ENCODE results near the gene POLN.
"Not testable (repeated sequence)": the region's sequence is repeated elsewhere in the genome, so short reads cannot be mapped to it uniquely, and the experiment has no call there.

The POLN gene

DNA sequence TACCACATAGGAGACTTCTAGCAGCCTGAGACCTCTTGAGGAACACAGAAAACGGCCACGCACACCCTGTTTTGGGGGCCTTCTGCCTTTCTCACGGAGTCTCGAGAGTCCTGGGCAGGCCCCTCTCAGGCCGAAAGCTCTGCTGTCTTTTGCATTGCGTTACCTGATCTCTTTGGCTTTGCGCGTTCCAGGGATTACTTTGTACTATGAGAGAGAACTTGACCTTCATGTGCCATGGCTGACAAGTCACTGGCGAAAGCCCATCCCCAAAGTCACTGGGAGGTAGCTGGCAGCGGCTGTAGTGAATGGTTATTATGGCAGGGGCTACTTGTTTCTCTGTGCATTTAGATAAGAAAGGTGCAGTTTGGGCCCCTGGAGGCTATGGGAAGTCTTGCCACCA lies 190.8 kb downstream of the POLN start:
- DNase-seq = no peak

DNA sequence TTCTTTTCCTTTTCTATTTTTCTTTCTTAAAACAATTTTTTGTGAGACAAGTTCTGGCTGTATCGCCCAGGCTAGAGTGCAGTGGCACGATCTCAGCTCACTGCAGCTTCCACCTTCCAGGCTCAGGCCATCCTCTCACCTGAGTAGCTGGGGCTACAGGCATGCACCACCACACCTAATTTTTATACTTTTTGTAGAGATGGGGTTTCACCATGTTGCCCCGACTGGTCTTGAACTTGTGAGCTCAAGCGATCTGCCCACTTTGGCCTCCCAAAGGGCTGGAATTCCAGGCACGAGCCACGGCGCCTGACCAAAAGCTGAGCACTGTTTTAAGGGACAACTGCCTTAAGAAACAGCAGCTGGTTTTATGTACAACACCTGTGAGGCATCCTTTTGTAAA lies 192.1 kb downstream of the POLN start:
- no peak for DNase-seq

- no peak for DNase-seq
These were observed 192.5 kb downstream of the POLN start for GRCh38 chr4:2049381-2049780.

GRCh38 chr4:2048831-2049230 lies 193.1 kb downstream of the POLN start:
- DNase-seq = no peak

- DNase-seq = no peak
These were observed 193.9 kb downstream of the POLN start for GRCh38 chr4:2047781-2048581.

- no peak for DNase-seq
These were observed 194.8 kb downstream of the POLN start for GRCh38 chr4:2047031-2047660.

DNA sequence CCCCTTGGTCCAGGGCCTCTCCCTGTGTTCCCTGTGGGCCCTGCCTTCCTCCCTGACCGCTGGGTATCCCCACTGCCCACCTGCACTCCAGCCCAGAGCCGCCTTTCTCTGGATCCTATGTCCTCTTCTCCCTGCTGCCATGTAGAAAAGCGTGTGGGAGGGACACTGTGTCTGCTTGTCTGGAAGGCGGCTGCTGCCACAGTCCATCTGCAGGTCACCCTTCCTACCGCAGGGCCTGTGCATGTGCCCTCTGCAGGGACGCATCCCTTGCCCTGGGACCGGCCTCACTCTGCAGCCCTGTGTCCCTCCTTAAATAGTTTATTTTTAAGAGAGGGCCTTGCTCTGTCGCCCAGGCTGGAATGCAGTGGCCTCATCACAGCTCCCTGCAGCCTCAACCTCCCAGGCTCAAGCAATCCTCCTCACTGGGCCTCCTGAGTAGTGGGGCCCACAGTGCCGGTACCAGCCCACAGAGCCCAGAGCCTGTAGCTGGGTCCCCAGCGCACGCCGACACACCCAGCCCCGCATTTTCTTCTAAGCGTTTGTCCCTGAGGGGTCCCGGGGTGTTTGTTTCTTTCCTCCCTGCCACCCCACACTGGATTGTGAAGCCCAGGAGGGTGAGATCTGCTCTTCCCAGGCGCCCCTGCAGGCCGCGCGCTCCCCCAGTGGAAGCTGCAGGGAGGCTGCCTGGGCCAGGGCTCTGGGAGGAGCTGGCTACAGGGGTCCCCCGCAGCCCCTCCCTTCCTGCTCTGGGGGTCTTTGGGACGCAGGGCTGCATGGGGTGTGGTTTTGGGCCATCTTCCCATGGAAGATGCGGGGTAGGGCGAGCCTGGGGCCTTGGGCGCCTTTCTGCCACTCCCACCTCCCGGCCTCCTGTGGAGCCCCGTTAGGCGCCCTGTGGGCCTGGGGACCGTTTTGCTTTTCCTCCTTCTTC lies 195.6 kb downstream of the POLN start:
- DNase-seq = no peak

GRCh38 chr4:2045518-2045951 lies 196.4 kb downstream of the POLN start:
- DNase-seq = no peak

GRCh38 chr4:2044542-2045517 lies 197.1 kb downstream of the POLN start:
- no peak for DNase-seq

DNA sequence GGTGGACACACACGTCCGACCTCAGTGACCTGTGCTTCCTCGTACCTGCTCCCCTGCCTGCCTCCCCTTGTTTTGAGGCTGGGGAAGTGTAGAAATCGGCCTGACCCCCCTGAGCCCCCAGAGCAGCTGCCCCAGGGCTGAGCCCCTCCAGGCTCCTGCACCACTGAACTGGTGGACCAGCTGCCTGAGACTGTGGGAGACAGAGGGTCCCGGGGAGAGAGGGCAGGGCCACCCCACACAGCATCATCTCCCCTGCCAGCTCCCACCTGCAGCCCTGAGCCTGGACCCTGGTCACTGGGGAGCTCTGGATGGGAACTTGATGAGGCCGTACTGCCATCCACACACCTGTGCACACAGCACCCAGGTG lies 197.8 kb downstream of the POLN start:
- DNase-seq = no peak

DNA sequence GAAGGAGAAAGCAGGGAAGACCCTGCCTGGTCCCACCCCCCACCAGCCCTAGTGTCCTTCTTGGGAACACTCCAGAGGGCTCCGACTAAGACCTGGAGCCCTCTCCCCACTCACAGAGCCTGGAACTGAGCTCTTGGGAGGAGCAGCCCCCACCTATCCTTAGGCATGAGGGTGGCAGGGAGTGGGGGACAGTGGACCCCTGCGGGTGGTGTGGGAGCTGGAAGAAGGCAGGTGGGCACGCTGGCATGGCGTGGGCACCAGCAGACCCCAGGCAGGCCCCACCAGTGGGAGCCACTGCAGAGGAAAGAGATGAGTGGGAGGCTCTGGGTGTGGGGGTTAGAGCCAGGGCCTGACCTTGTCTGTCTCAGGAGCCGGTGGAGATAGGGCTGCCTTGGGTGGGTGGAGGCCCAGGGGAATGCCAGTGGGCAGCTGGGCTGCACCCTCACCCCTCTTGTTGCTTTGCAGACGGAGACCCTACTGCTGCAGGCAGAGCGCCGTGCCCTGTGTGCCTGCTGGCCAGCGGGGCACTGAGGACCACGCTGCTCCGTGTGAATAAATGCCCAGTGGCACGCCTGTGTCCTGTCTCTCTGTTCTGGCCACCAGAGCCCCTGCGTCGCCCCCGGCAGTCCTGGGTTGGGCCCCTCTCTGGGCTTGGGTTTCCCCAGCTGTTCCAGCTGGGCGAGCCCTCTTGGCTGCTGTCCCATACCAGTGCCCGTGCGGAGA lies 198.4 kb downstream of the POLN start:
- DNase-seq = no peak

- no peak for DNase-seq
These were observed 198.9 kb downstream of the POLN start for GRCh38 chr4:2042947-2043395.

- peak; percentile 32 to 43 for DNase-seq
These were observed 199.5 kb downstream of the POLN start for GRCh38 chr4:2042204-2042946.

- DNase-seq = peak; percentile 87 to 90
These were observed 200.4 kb downstream of the POLN start for GRCh38 chr4:2041239-2042130.

- DNase-seq = peak in 1 of 2 donors; percentile 3
These were observed 201.3 kb downstream of the POLN start for GRCh38 chr4:2040391-2041238.

DNA sequence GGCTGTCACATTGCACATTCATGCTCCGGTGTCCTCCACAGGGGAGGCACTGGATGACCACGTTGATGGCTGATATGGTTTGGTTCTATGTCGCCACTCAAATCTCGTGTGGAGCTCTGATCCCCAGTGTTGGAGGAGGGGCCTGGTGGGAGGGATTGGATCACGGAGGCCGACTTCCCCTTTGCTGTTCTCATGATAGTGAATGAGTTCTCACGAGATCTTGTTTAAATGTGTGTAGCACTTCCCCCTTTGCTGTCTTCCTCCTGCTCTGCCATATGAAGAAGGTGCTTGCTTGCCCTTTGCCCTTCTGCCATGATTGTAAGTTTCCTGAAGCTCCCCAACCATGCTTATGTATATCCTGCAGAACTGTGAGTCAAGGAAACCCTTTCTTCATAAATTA lies 205.1 kb downstream of the POLN start:
- no peak for DNase-seq

DNA sequence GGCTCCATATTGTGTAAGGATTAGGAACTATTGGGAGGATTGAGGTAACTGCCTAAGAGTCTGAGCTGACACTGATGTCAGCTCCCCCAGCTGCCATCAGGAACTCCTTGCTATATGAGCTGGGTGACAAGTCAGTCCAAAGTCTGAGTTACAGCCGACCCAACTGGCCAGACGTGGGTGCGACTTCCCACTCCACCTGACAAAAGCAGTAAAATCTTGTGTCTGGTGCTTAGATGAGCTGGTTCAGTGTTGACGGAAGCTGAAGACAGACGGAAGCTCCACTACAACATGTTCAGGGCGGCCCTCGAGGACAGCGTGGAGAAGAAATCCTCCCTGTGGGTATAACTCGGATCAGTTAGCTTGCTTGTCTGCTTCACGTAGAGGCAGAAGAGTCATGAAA lies 205.6 kb downstream of the POLN start:
- no peak for DNase-seq

- DNase-seq = not testable (repeated sequence)
These were observed 210.8 kb downstream of the POLN start for GRCh38 chr4:2031161-2031560.

DNA sequence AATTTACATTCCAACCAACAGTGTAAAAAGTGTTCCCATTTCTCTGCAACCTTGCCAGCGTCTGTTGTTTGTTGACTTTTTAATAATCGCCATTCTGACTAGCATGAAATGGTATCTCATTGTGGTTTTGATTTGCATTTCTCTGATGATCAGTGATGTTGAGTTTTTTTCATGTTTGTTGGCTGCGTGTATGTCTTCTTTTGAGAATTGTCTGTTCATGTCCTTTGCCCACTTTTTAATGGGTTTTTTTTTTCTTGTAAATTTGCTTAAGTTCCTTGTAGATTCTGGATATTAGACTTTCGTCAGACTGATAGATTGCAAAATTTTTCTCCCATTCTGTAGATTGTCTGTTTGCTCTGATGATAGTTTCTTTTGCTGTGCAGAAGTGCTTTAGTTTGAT lies 214.8 kb downstream of the POLN start:
- not testable (repeated sequence) for DNase-seq
